ENCODE measurements around the gene NUDT22. TPM values are rescaled to one million over a fixed set of nuclear protein-coding genes. Genes with fewer than 3 reads are reported as not detected.
"Not testable (repeated sequence)": the region's sequence is repeated elsewhere in the genome, so short reads cannot be mapped to it uniquely, and the experiment has no call there.

Gene NUDT22
- total RNA-seq, 1 donor from 2014 or later: 35.6 TPM

DNA sequence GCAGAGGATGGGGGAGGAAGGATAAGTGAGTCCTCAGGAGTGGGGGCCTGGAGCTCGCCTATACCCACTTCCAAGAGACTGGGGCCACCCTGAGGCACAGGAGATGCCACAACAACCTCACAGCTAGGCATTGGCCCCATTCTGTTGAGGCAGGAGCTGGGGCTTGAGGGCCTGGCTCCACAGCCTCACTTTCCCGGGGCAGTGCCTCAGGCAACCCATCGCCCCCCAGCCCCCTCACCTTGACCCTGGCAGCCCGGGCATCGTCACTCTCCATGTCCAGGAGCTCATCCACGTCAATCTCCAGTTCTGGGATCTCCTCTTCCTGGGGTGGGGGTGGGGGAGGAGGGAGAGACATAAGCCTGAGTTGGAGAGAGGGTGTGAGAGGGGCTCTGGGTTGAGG, 18.9 kb downstream of the NUDT22 start:
- TF ChIP-seq, protein P1, sequence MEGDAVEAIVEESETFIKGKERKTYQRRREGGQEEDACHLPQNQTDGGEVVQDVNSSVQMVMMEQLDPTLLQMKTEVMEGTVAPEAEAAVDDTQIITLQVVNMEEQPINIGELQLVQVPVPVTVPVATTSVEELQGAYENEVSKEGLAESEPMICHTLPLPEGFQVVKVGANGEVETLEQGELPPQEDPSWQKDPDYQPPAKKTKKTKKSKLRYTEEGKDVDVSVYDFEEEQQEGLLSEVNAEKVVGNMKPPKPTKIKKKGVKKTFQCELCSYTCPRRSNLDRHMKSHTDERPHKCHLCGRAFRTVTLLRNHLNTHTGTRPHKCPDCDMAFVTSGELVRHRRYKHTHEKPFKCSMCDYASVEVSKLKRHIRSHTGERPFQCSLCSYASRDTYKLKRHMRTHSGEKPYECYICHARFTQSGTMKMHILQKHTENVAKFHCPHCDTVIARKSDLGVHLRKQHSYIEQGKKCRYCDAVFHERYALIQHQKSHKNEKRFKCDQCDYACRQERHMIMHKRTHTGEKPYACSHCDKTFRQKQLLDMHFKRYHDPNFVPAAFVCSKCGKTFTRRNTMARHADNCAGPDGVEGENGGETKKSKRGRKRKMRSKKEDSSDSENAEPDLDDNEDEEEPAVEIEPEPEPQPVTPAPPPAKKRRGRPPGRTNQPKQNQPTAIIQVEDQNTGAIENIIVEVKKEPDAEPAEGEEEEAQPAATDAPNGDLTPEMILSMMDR (IDR thresholded peaks at IDR 0.05; ENCODE audit: unreplicated experiment): no peak
- no peak overlapping the region for H3K27ac Mint-ChIP-seq
- DNase-seq (ENCODE audit: low spot score in 2 of 2, unreplicated experiment in 2 of 2): no peak

DNA sequence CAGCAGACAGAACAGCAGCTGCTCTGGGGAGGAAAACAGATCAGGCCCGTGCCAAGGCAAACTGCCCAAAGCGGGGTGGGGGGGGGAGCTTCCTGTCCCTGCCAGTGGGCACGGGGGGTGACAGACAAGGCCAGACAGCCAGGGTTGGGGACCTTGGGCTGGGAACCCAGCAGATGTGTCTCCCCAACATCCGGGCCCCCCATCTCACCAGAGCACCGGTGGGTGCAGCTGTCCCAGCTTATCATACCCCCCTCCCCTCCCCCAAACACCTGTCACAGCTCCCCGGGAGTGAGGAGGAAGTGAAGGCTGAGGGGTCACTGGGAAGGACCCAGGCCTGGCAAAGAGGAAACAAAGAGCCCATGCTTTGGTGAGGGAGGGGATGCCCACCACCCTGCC, 19.3 kb downstream of the NUDT22 start:
- Mint-ChIP-seq H3K27me3 (ENCODE audit: low read depth) (no peaks in the 10 kb centered on the region), H3K27ac (peak overlapping the region; percentile 78), H3K36me3 (no peaks in the 10 kb centered on the region), H3K4me1 (peaks cover 25% of the 10 kb centered on the region), H3K4me3 (peak overlapping the region; percentile 81), H3K9me3 (no peaks in the 10 kb centered on the region)
- TF ChIP-seq, protein P1 (IDR thresholded peaks at IDR 0.05; ENCODE audit: unreplicated experiment): no peak
- no peak for DNase-seq (ENCODE audit: low spot score in 2 of 2, unreplicated experiment in 2 of 2)

More for the DNA sequence above, 18.9 kb downstream of the NUDT22 start:
- Mint-ChIP-seq H3K27me3 (ENCODE audit: low read depth) (no peaks in the 10 kb centered on the region), H3K36me3 (no peaks in the 10 kb centered on the region), H3K9me3 (no peaks in the 10 kb centered on the region), H3K4me3 (peak overlapping the region; percentile 81), H3K4me1 (peaks cover 29% of the 10 kb centered on the region)

DNA sequence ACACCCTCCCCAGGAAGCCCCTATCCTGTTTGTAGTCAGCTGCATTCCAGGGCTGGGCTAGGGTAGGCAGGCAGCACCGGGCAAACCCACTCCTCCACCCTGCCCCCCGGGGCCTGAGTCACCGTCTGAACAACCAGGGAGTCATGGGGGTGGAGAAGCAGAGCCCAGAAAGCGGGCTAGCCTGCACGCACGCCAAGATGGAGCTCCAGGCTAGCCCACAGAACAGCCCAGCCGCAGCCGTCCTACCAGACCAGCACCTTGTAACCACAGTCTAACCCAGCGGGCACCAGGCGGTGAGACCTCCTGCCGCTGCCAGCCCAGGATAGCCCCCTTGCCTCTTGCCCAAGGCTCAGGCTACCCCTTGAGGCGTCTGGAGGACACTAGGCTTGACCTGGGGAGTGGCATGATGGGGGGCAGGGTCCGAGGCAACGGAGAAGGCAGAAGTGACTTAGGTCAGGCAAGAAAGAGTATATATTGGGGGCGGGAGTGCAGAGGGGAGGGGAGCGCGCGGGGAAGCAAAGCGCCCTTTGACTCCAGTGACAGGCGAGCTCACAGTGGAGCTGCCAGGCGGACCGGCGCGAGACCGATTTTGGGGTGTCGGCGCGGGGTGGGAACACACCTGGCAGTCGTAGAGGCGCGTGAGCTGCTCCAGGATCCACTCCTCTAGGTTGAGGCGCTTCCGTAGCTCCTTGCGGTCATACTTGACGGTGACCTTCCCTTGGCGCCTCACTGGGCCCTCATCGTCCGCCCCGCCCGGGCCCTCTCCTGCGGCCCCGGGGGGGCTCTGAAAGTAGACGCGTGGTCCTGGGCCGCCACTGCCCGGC, 19.9 kb downstream of the NUDT22 start:
- no peaks in the 10 kb centered on the region for H3K36me3 Mint-ChIP-seq
- TF ChIP-seq, protein P1 (IDR thresholded peaks at IDR 0.05; ENCODE audit: unreplicated experiment): no peak
- no peaks in the 10 kb centered on the region for H3K9me3 Mint-ChIP-seq
- peaks cover 24% of the 10 kb centered on the region for H3K4me1 Mint-ChIP-seq
- H3K4me3 Mint-ChIP-seq: peak overlapping the region; percentile 81
- H3K27me3 Mint-ChIP-seq (ENCODE audit: low read depth): no peaks in the 10 kb centered on the region
- DNase-seq (ENCODE audit: low spot score in 2 of 2, unreplicated experiment in 2 of 2): peak in 1 of 2 experiments; percentile 49
- peak overlapping the region; percentile 78 for H3K27ac Mint-ChIP-seq

- H3K27ac Mint-ChIP-seq; H3K36me3 Mint-ChIP-seq; DNase-seq (ENCODE audit: low spot score in 2 of 2, unreplicated experiment in 2 of 2); H3K27me3 Mint-ChIP-seq (ENCODE audit: low read depth); H3K9me3 Mint-ChIP-seq: not testable (repeated sequence)
- H3K4me1 Mint-ChIP-seq: peaks cover 24% of the 10 kb centered on the region
- H3K4me3 Mint-ChIP-seq: peak overlapping the region; percentile 85
Observed at GRCh38 chr11:64246621-64246870, 20.5 kb downstream of the NUDT22 start.

DNA sequence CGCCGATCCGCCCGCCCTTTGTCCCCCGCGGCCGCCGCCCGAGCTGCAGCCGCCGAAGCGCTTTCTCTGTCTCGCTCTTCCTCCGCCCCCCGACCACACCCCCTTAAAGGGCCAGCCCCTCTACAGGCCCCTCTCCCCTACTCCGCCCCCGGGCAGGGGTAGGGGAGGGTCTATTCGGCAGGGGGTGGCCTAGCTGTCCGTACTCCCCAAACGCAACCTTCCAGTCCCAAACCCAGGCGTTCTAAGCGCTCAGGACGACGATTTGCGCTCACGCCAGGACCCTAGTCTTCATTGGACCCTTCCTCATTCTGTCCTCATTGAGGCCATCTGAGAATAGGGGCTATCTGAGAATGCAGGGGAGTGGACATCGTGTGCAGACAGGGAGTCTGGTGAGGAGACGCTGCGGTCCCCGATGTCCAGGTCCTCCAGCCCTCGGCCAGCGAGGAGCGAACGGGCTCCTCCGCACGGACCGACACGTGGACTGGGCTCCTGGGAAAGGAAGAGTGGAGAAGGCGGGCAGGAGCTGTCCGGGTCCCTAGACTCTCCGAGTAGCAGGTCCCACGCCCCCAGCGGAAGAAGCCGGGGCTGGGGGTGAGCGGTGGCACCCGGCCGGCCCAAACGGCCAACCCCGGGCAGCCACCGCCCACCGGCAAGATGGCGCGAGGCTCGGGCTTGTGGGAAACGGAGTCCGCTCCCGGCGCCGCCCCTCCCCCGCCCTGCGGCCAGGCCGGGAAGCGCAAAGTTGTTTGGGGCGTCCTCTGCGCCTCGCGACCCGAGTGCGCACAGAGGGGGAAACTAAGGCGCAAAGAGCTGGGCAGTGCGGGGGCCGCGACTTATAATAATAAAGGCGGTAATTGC, 21.0 kb downstream of the NUDT22 start, which contains the start of gene PPP1R14B:
PPP1R14B (minus strand) TSS at position 73 of the 858 bp plus-strand sequence. CDS start 270 bp downstream, outside the sequence.
- peak; percentile 78 to 82 for DNase-seq (ENCODE audit: low spot score in 2 of 2, unreplicated experiment in 2 of 2)
- Mint-ChIP-seq H3K27ac (peak within 1 kb of the TSS; percentile 90), H3K4me1 (peaks cover 28% of the 10 kb centered on the region), H3K4me3 (peak within 1 kb of the TSS; percentile 85), H3K36me3 (no peaks in the 10 kb centered on the region), H3K27me3 (ENCODE audit: low read depth) (no peaks in the 10 kb centered on the region), H3K9me3 (no peaks in the 10 kb centered on the region)
- TF ChIP-seq, protein P1 (IDR thresholded peaks at IDR 0.05; ENCODE audit: unreplicated experiment): no peak
